HepG2 (cell line): Measurements from ENCODE around the gene PISD. TPM values are rescaled to one million over a fixed set of nuclear protein-coding genes. Genes with fewer than 3 reads are reported as not detected.

Source experiments
- ADNP ChIP-seq: sonication (generic); formaldehyde crosslinking; IDR thresholded peaks from 2 replicates; pipeline ENCODE4 v1.4.0; 2020; ENCODE audit warnings: missing genetic modification reagents
- ATF7 ChIP-seq, 2 experiments: fragments of 450-650 bp in 1 of 2; sonication (generic) in 1 of 2; formaldehyde crosslinking in 1 of 2; IDR thresholded peaks; 2 replicates each; pipeline versions ENCODE4 v1.4.0 to v1.6.1; 2016 to 2020; ENCODE audit warnings: antibody characterized with exemption in 1 of 2, mild to moderate bottlenecking in 1 of 2, missing genetic modification reagents in 1 of 2
- CENPT ChIP-seq: sonication (generic); formaldehyde crosslinking; IDR thresholded peaks from 2 replicates; pipeline ENCODE4 v1.8.0; 2022; ENCODE audit warnings: low read depth, mild to moderate bottlenecking, moderate library complexity, missing genetic modification reagents
- CREM ChIP-seq, 2 experiments: sonication (generic) in 1 of 2; formaldehyde crosslinking in 1 of 2; IDR thresholded peaks; 2 replicates each; pipeline versions ENCODE4 v1.4.0 to v1.6.1; 2016 to 2020; ENCODE audit warnings: antibody characterized with exemption in 1 of 2, mild to moderate bottlenecking in 1 of 2, missing genetic modification reagents in 1 of 2
- E2F2 ChIP-seq: sonication (generic); formaldehyde crosslinking; IDR thresholded peaks from 2 replicates; pipeline ENCODE4 v1.4.0; 2020; ENCODE audit warnings: missing genetic modification reagents, borderline replicate concordance
- E2F5 ChIP-seq: sonication (generic); formaldehyde crosslinking; conservative IDR thresholded peaks from 2 replicates; pipeline ENCODE4 v1.4.0; 2020; ENCODE audit warnings: missing genetic modification reagents
- GABPB1 ChIP-seq: IDR thresholded peaks from 2 replicates; pipeline ENCODE4 v1.6.1; 2016; ENCODE audit warnings: mild to moderate bottlenecking, missing genetic modification reagents, moderate library complexity, missing compliant biosample characterization
- MXD4 ChIP-seq: IDR thresholded peaks from 2 replicates; pipeline ENCODE4 v1.6.1; 2016; ENCODE audit warnings: mild to moderate bottlenecking, missing biosample characterization, missing genetic modification reagents
- NFATC3 ChIP-seq: sonication (generic); formaldehyde crosslinking; IDR thresholded peaks from 2 replicates; pipeline ENCODE4 v1.5.1; 2020; ENCODE audit warnings: mild to moderate bottlenecking, missing genetic modification reagents
- PCBP2 ChIP-seq: fragments of 200-400 bp; formaldehyde crosslinking; optimal IDR thresholded peaks from 2 replicates; pipeline ENCODE3; 2018; ENCODE audit warnings: low read length, low read depth; ENCODE audit not compliant: poor library complexity, severe bottlenecking
- PITX1 ChIP-seq: sonication (generic); formaldehyde crosslinking; IDR thresholded peaks from 2 replicates; pipeline ENCODE4 v1.5.1; 2020; ENCODE audit warnings: mild to moderate bottlenecking, missing genetic modification reagents
- SALL2 ChIP-seq: sonication (generic); formaldehyde crosslinking; IDR thresholded peaks from 2 replicates; pipeline ENCODE4 v1.8.1; 2023; ENCODE audit warnings: mild to moderate bottlenecking, missing genetic modification reagents, inconsistent platforms
- SCMH1 ChIP-seq: sonication (generic); formaldehyde crosslinking; IDR thresholded peaks from 2 replicates; pipeline ENCODE4 v1.9.0; 2021; ENCODE audit warnings: missing genetic modification reagents, mild to moderate bottlenecking, borderline replicate concordance
- ZNF17 ChIP-seq: sonication (generic); formaldehyde crosslinking; IDR thresholded peaks from 2 replicates; pipeline ENCODE4 v1.5.0; 2020; ENCODE audit warnings: mild to moderate bottlenecking, missing genetic modification reagents
- ZNF530 ChIP-seq: sonication (generic); formaldehyde crosslinking; IDR thresholded peaks from 2 replicates; pipeline ENCODE4 v1.5.0; 2020; ENCODE audit warnings: low read depth, mild to moderate bottlenecking, missing genetic modification reagents
- ZNF589 ChIP-seq: sonication (generic); formaldehyde crosslinking; conservative IDR thresholded peaks from 2 replicates; pipeline ENCODE4 v1.8.0; 2022; ENCODE audit warnings: mild to moderate bottlenecking, moderate library complexity, missing genetic modification reagents
- ZNF609 ChIP-seq: sonication (generic); formaldehyde crosslinking; IDR thresholded peaks from 2 replicates; pipeline ENCODE4 v1.4.0; 2020; ENCODE audit warnings: mild to moderate bottlenecking, missing genetic modification reagents, borderline replicate concordance
- polyA plus RNA-seq, 8 experiments: library from polyadenylated mRNA; depleted of rRNA in 3 of 8; stranded (reverse) in 7 of 8; unstranded in 1 of 8; fragments of >200 nt; fragmentation: Illumina TruSeq in 4 of 8; extraction: Trizol in 4 of 8; gene quantifications; 2 replicates each; pipeline versions ENCODE4 v1.2.1 to v1.2.3, GENCODE V29; 2011 to 2016; ENCODE audit warnings: low read depth in 4 of 8, missing spikeins in 1 of 8, mixed read lengths in 1 of 8; ENCODE audit not compliant: insufficient read depth in 1 of 8
- total RNA-seq, 5 experiments: library from RNA; depleted of rRNA; stranded (reverse); fragments of >200 nt; fragmentation: Illumina TruSeq; extraction: Trizol; gene quantifications; 2 replicates each; pipeline ENCODE4 v1.2.3, GENCODE V29; 2016; ENCODE audit warnings: low read depth in 1 of 5
- TF ChIP-seq, protein P1 (sequence below): sonication (generic); formaldehyde crosslinking; IDR thresholded peaks from 2 replicates; pipeline ENCODE4 v1.4.0; 2020; ENCODE audit warnings: mild to moderate bottlenecking, missing genetic modification reagents
- TF ChIP-seq, protein P2 (sequence below): sonication (generic); formaldehyde crosslinking; IDR thresholded peaks from 2 replicates; pipeline ENCODE4 v1.4.0; 2020; ENCODE audit warnings: mild to moderate bottlenecking, missing genetic modification reagents
- TF ChIP-seq, protein P3 (sequence below): sonication (generic); formaldehyde crosslinking; IDR thresholded peaks from 2 replicates; pipeline ENCODE4 v1.5.1; 2020; ENCODE audit warnings: mild to moderate bottlenecking, missing genetic modification reagents, moderate library complexity

PISD gene
- total and polyA plus RNA-seq, 2 of the 13 experiments (the other 11 are each of a cell fraction or from before 2014, with no cell fraction given) = 30.1 to 47.7 TPM

DNA sequence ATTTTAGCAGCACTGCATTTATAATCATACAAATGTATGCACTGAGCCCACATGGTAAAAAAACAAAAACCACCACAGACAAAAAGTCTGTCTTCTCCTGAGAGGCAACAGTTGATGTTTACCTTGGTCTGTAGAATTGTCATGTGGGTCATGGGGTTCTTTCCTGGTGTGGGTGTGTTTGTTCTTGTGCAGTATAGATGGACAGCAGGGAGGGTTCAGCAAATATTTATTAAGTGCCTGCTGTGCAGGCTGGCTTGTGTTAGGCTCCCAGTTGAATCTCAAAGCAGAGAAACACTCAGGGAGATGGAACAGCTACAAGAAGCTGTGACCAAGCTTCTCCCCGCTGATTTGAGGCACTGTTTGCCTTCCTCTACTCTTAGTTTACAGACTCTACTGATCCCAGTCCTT is 82.2 kb downstream of the PISD start (continued):
- TF ChIP-seq GABPB1 (CRISPR knock-in tag) (no peak), ATF7 (IDR thresholded peaks at IDR 0.05) (no peak), ATF7 (CRISPR knock-in tag; IDR thresholded peaks at IDR 0.05) (no peak), MXD4 (peak; percentile 75; the same call in 1 of the 2 replicates), SCMH1 (CRISPR knock-in tag) (no peak), CENPT (CRISPR knock-in tag) (no peak), ZNF17 (CRISPR knock-in tag) (no peak), ADNP (CRISPR knock-in tag) (no peak), SALL2 (CRISPR knock-in tag) (no peak), PITX1 (CRISPR knock-in tag) (no peak; the same call in 1 of the 2 replicates), CREM (IDR thresholded peaks at IDR 0.05) (peak; percentile 81; the same call in 1 of the 2 replicates), CREM (CRISPR knock-in tag; IDR thresholded peaks at IDR 0.05) (no peak), ZNF609 (peak; percentile 94), E2F5 (CRISPR knock-in tag) (no peak), ZNF589 (CRISPR knock-in tag) (no peak), NFATC3 (no peak), PCBP2 (no peak), ZNF530 (CRISPR knock-in tag) (no peak), E2F2 (CRISPR knock-in tag) (no peak)
- TF ChIP-seq, protein P1, sequence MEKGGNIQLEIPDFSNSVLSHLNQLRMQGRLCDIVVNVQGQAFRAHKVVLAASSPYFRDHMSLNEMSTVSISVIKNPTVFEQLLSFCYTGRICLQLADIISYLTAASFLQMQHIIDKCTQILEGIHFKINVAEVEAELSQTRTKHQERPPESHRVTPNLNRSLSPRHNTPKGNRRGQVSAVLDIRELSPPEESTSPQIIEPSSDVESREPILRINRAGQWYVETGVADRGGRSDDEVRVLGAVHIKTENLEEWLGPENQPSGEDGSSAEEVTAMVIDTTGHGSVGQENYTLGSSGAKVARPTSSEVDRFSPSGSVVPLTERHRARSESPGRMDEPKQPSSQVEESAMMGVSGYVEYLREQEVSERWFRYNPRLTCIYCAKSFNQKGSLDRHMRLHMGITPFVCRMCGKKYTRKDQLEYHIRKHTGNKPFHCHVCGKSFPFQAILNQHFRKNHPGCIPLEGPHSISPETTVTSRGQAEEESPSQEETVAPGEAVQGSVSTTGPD (CRISPR knock-in tag) = no peak
- TF ChIP-seq, protein P2, sequence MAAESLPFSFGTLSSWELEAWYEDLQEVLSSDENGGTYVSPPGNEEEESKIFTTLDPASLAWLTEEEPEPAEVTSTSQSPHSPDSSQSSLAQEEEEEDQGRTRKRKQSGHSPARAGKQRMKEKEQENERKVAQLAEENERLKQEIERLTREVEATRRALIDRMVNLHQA = no peak
- TF ChIP-seq, protein P3, sequence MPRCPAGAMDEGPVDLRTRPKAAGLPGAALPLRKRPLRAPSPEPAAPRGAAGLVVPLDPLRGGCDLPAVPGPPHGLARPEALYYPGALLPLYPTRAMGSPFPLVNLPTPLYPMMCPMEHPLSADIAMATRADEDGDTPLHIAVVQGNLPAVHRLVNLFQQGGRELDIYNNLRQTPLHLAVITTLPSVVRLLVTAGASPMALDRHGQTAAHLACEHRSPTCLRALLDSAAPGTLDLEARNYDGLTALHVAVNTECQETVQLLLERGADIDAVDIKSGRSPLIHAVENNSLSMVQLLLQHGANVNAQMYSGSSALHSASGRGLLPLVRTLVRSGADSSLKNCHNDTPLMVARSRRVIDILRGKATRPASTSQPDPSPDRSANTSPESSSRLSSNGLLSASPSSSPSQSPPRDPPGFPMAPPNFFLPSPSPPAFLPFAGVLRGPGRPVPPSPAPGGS (CRISPR knock-in tag) = no peak
